ENCODE measurements around the gene GPR137.
"Not testable (repeated sequence)": the region's sequence is repeated elsewhere in the genome, so short reads cannot be mapped to it uniquely, and the experiment has no call there.

The GPR137 gene

GRCh38 chr11:64284962-64285884 lies at the start of gene GPR137:
Gene GPR137 (plus strand): TSS chr11:64285848. CDS start chr11:64286525, 677 bp downstream.
- DNase-seq (ENCODE audit: low read depth in 2 of 2) = peak; percentile 82 to 85

GRCh38 chr11:64237484-64237951 lies 48.1 kb upstream of the GPR137 start:
- DNase-seq (ENCODE audit: low read depth in 2 of 2) = no peak

GRCh38 chr11:64238076-64238475 lies 47.6 kb upstream of the GPR137 start:
- no peak for DNase-seq (ENCODE audit: low read depth in 2 of 2)

- no peak for DNase-seq (ENCODE audit: low read depth in 2 of 2)
Observed at GRCh38 chr11:64238999-64239398, 46.6 kb upstream of the GPR137 start.

- DNase-seq (ENCODE audit: low read depth in 2 of 2) = no peak
Observed at GRCh38 chr11:64239662-64240434, 45.8 kb upstream of the GPR137 start.

- DNase-seq (ENCODE audit: low read depth in 2 of 2) = peak; percentile 95 to 96
Observed at GRCh38 chr11:64240435-64241240, 45.0 kb upstream of the GPR137 start, which contains the start of gene FKBP2. Gene FKBP2 (plus strand): TSS chr11:64241095. CDS start chr11:64242388, 1,293 bp downstream.

GRCh38 chr11:64241241-64241490 lies 44.5 kb upstream of the GPR137 start:
- DNase-seq (ENCODE audit: low read depth in 2 of 2) = peak in 1 of 2 donors; percentile 100

- peak in 1 of 2 donors; percentile 100 for DNase-seq (ENCODE audit: low read depth in 2 of 2)
Observed at GRCh38 chr11:64241491-64242374, 43.9 kb upstream of the GPR137 start.

GRCh38 chr11:64243236-64243854 lies 42.3 kb upstream of the GPR137 start:
- DNase-seq (ENCODE audit: low read depth in 2 of 2) = no peak

GRCh38 chr11:64244107-64244506 lies 41.5 kb upstream of the GPR137 start:
- no peak for DNase-seq (ENCODE audit: low read depth in 2 of 2)

- DNase-seq (ENCODE audit: low read depth in 2 of 2) = no peak
Observed at GRCh38 chr11:64244966-64245365, 40.7 kb upstream of the GPR137 start.

GRCh38 chr11:64245401-64245796 lies 40.2 kb upstream of the GPR137 start:
- no peak for DNase-seq (ENCODE audit: low read depth in 2 of 2)

- DNase-seq (ENCODE audit: low read depth in 2 of 2) = peak; percentile 71 to 74
Observed at GRCh38 chr11:64245797-64246620, 39.6 kb upstream of the GPR137 start.

- DNase-seq (ENCODE audit: low read depth in 2 of 2) = not testable (repeated sequence)
Observed at GRCh38 chr11:64246621-64246870, 39.1 kb upstream of the GPR137 start.

GRCh38 chr11:64246871-64247728 lies 38.5 kb upstream of the GPR137 start, which contains the start of gene PPP1R14B:
Gene PPP1R14B (minus strand): TSS chr11:64246943. CDS start chr11:64246673, 270 bp downstream.
- peak; percentile 76 to 79 for DNase-seq (ENCODE audit: low read depth in 2 of 2)

- no peak for DNase-seq (ENCODE audit: low read depth in 2 of 2)
Observed at GRCh38 chr11:64247729-64248531, 37.7 kb upstream of the GPR137 start.

- no peak for DNase-seq (ENCODE audit: low read depth in 2 of 2)
Observed at GRCh38 chr11:64248578-64248977, 37.1 kb upstream of the GPR137 start.

- DNase-seq (ENCODE audit: low read depth in 2 of 2) = no peak
Observed at GRCh38 chr11:64249038-64249437, 36.6 kb upstream of the GPR137 start.
